GM21737 (cell line): ENCODE data around the gene SETD2.
"Not testable (repeated sequence)": the region's sequence is repeated elsewhere in the genome, so short reads cannot be mapped to it uniquely, and the experiment has no call there.

Source experiments
- ATAC-seq: cut with Tn5 transposase; IDR thresholded peaks from one replicate; pipeline ENCODE4 v1.9.1; 2021; ENCODE audit warnings: mild to moderate bottlenecking, moderate library complexity; ENCODE audit not compliant: unreplicated experiment

The SETD2 gene

GRCh38 chr3:47149339-47149933 lies 14.5 kb downstream of the SETD2 start:
- no peak for ATAC-seq

- ATAC-seq, result no peak
Measured at GRCh38 chr3:47145272-47145671, 18.6 kb downstream of the SETD2 start.

- ATAC-seq, result no peak
Measured at GRCh38 chr3:47143068-47143467, 20.8 kb downstream of the SETD2 start.

GRCh38 chr3:47142536-47142935 lies 21.4 kb downstream of the SETD2 start:
- ATAC-seq, result not testable (repeated sequence)

GRCh38 chr3:47140973-47141461 lies 22.9 kb downstream of the SETD2 start:
- ATAC-seq, result peak; percentile 92

GRCh38 chr3:47140553-47140952 lies 23.4 kb downstream of the SETD2 start:
- not testable (repeated sequence) for ATAC-seq

- no peak for ATAC-seq
Measured at GRCh38 chr3:47134311-47134710, 29.6 kb downstream of the SETD2 start.

- no peak for ATAC-seq
Measured at GRCh38 chr3:47133641-47134040, 30.3 kb downstream of the SETD2 start.

GRCh38 chr3:47130557-47130956 lies 33.4 kb downstream of the SETD2 start:
- ATAC-seq, result no peak

GRCh38 chr3:47128137-47128536 lies 35.8 kb downstream of the SETD2 start:
- no peak for ATAC-seq

GRCh38 chr3:47123857-47124256 lies 40.1 kb downstream of the SETD2 start:
- no peak for ATAC-seq

- ATAC-seq, result no peak
Measured at GRCh38 chr3:47121409-47121808, 42.5 kb downstream of the SETD2 start.

GRCh38 chr3:47120138-47120537 lies 43.8 kb downstream of the SETD2 start:
- ATAC-seq, result no peak

- not testable (repeated sequence) for ATAC-seq
Measured at GRCh38 chr3:47119387-47119786, 44.5 kb downstream of the SETD2 start.

GRCh38 chr3:47117807-47118364 lies 46.0 kb downstream of the SETD2 start:
- no peak for ATAC-seq

GRCh38 chr3:47115524-47115923 lies 48.4 kb downstream of the SETD2 start:
- not testable (repeated sequence) for ATAC-seq

GRCh38 chr3:47113669-47114365 lies 50.1 kb downstream of the SETD2 start:
- ATAC-seq, result no peak

GRCh38 chr3:47112997-47113396 lies 50.9 kb downstream of the SETD2 start:
- ATAC-seq, result no peak

GRCh38 chr3:47109393-47109792 lies 54.5 kb downstream of the SETD2 start:
- ATAC-seq, result no peak

- ATAC-seq, result no peak
Measured at GRCh38 chr3:47108546-47108945, 55.4 kb downstream of the SETD2 start.

GRCh38 chr3:47104259-47104658 lies 59.7 kb downstream of the SETD2 start:
- no peak for ATAC-seq

GRCh38 chr3:47103619-47104018 lies 60.3 kb downstream of the SETD2 start:
- no peak for ATAC-seq
